D721Med (cell line): Measurements from ENCODE around the gene PRRX1.

ENCODE experiments used
- DNase-seq: peaks from one replicate; pipeline ENCODE4 v3.0.0; 2011; ENCODE audit warnings: low spot score; ENCODE audit not compliant: insufficient read length
- FAIRE-seq: peaks from 2 replicates; lab custom pipeline; 2011; peaks lifted over from hg19 to GRCh38; lab: Jason Lieb, UNC
- TF ChIP-seq, protein P1 (sequence below): IDR thresholded peaks from 2 replicates; pipeline ENCODE4 v1.5.1; 2012; ENCODE audit warnings: mild to moderate bottlenecking, control low read depth; ENCODE audit not compliant: insufficient read depth; ENCODE audit errors: missing control alignments

Gene PRRX1

GRCh38 chr1:170707959-170708655 lies 44.2 kb downstream of the PRRX1 start:
- TF ChIP-seq, protein P1, sequence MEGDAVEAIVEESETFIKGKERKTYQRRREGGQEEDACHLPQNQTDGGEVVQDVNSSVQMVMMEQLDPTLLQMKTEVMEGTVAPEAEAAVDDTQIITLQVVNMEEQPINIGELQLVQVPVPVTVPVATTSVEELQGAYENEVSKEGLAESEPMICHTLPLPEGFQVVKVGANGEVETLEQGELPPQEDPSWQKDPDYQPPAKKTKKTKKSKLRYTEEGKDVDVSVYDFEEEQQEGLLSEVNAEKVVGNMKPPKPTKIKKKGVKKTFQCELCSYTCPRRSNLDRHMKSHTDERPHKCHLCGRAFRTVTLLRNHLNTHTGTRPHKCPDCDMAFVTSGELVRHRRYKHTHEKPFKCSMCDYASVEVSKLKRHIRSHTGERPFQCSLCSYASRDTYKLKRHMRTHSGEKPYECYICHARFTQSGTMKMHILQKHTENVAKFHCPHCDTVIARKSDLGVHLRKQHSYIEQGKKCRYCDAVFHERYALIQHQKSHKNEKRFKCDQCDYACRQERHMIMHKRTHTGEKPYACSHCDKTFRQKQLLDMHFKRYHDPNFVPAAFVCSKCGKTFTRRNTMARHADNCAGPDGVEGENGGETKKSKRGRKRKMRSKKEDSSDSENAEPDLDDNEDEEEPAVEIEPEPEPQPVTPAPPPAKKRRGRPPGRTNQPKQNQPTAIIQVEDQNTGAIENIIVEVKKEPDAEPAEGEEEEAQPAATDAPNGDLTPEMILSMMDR, result no peak
- peak; percentile 98 for FAIRE-seq
- DNase-seq, result no peak

- TF ChIP-seq, protein P1, result no peak
- no peak for FAIRE-seq
- no peak for DNase-seq
Observed at GRCh38 chr1:170711682-170712081, 47.8 kb downstream of the PRRX1 start.

GRCh38 chr1:170714163-170714562 lies 50.2 kb downstream of the PRRX1 start:
- TF ChIP-seq, protein P1, result no peak
- FAIRE-seq (no peak), DNase-seq (no peak)

- FAIRE-seq (no peak), DNase-seq (no peak)
- TF ChIP-seq, protein P1, result no peak
Observed at GRCh38 chr1:170714938-170715337, 51.0 kb downstream of the PRRX1 start.

- FAIRE-seq (peak; percentile 64), DNase-seq (no peak)
- TF ChIP-seq, protein P1, result no peak
Observed at GRCh38 chr1:170716835-170717429, 53.0 kb downstream of the PRRX1 start.

- peak; percentile 78 for FAIRE-seq
- DNase-seq, result no peak
- TF ChIP-seq, protein P1, result no peak
Observed at GRCh38 chr1:170720661-170721060, 56.7 kb downstream of the PRRX1 start.

GRCh38 chr1:170721621-170722020 lies 57.7 kb downstream of the PRRX1 start:
- TF ChIP-seq, protein P1, result no peak
- FAIRE-seq (no peak), DNase-seq (no peak)
